Osteoblast (primary cell): ENCODE data around the gene RETREG2. TPM values are rescaled to one million over a fixed set of nuclear protein-coding genes. Genes with fewer than 3 reads are reported as not detected.

Source experiments
- DNase-seq: peaks from one replicate; pipeline ENCODE4 v3.0.0; 2011; ENCODE audit warnings: low spot score, mixed read lengths; ENCODE audit not compliant: insufficient read length; ENCODE audit errors: missing footprints
- H2AFZ ChIP-seq: 2 replicates; pipeline ENCODE4 v1.6.0; 2011; ENCODE audit warnings: mild to moderate bottlenecking, low read length
- H3K27ac ChIP-seq: 2 replicates; pipeline ENCODE4 v1.5.1; 2011; ENCODE audit warnings: mild to moderate bottlenecking, low read depth, low read length, moderate library complexity
- H3K27me3 ChIP-seq: 2 replicates; pipeline ENCODE4 v1.6.0; 2012; ENCODE audit warnings: mild to moderate bottlenecking, control low read depth, inconsistent platforms, low read length, moderate library complexity; ENCODE audit not compliant: insufficient read depth
- H3K36me3 ChIP-seq: 2 replicates; pipeline ENCODE4 v1.5.1; 2011; ENCODE audit warnings: mild to moderate bottlenecking, low read length, control low read depth, moderate library complexity; ENCODE audit not compliant: insufficient read depth
- H3K4me1 ChIP-seq: 2 replicates; pipeline ENCODE4 v1.5.1; 2011; ENCODE audit warnings: mild to moderate bottlenecking, low read length, control low read depth, moderate library complexity; ENCODE audit not compliant: insufficient read depth
- H3K4me2 ChIP-seq: 2 replicates; pipeline ENCODE4 v1.6.0; 2011; ENCODE audit warnings: mild to moderate bottlenecking, low read length; ENCODE audit not compliant: insufficient read depth
- H3K4me3 ChIP-seq: fragments of 200-600 bp; sonication (generic); 3 replicates; pipeline ENCODE4 v1.5.1; 2012; ENCODE audit warnings: mild to moderate bottlenecking, low read length, inconsistent platforms; ENCODE audit not compliant: insufficient read depth
- H3K79me2 ChIP-seq: 2 replicates; pipeline ENCODE4 v1.6.0; 2012; ENCODE audit warnings: mild to moderate bottlenecking, low read length, control low read depth, inconsistent platforms; ENCODE audit not compliant: insufficient read depth
- H3K9me3 ChIP-seq: 2 replicates; pipeline ENCODE4 v1.5.1; 2011; ENCODE audit warnings: low read depth, low read length, control low read depth
- H4K20me1 ChIP-seq: 2 replicates; pipeline ENCODE4 v1.6.0; 2012; ENCODE audit warnings: mild to moderate bottlenecking, low read length, control low read depth; ENCODE audit not compliant: insufficient read depth
- CTCF ChIP-seq: IDR thresholded peaks from 2 replicates; pipeline ENCODE4 v1.5.1; 2011; ENCODE audit warnings: mild to moderate bottlenecking, low read depth, low read length, moderate library complexity; ENCODE audit errors: extremely low read depth
- total RNA-seq: library from RNA; depleted of rRNA; stranded (reverse); fragments of >200 nt; gene quantifications from 2 replicates; pipeline ENCODE4 v1.2.3, GENCODE V29; 2012

The RETREG2 gene
- total RNA-seq, 1 donor, result 121 TPM

- peaks cover 15% of the 10 kb centered on the region for H3K36me3 ChIP-seq
- H3K79me2 ChIP-seq, result peaks cover 25% of the 10 kb centered on the region
- H3K4me2 ChIP-seq, result no peak overlapping the region
- H3K4me1 ChIP-seq, result peaks cover 24% of the 10 kb centered on the region
- no peaks in the 10 kb centered on the region for H3K27me3 ChIP-seq
- peaks cover 4% of the 10 kb centered on the region for H4K20me1 ChIP-seq
- H3K9me3 ChIP-seq, result no peaks in the 10 kb centered on the region
- DNase-seq, result no peak
- no peak for TF ChIP-seq CTCF
- H2AFZ ChIP-seq, result no peak overlapping the region
- peak overlapping the region; percentile 49 for H3K27ac ChIP-seq
- H3K4me3 ChIP-seq, result no peak overlapping the region
Observed at GRCh38 chr2:219172231-219173154, 5.6 kb upstream of the RETREG2 start.

- Histone ChIP-seq H3K36me3 (peaks cover 15% of the 10 kb centered on the region), H3K4me2 (no peak overlapping the region), H2AFZ (no peak overlapping the region), H3K9me3 (no peaks in the 10 kb centered on the region), H3K27ac (no peak overlapping the region), H3K4me3 (no peak overlapping the region), H3K79me2 (peaks cover 25% of the 10 kb centered on the region), H3K4me1 (peaks cover 26% of the 10 kb centered on the region), H4K20me1 (peaks cover 4% of the 10 kb centered on the region), H3K27me3 (no peaks in the 10 kb centered on the region)
- DNase-seq, result no peak
- TF ChIP-seq CTCF, result no peak
Observed at GRCh38 chr2:219173176-219173575, 4.9 kb upstream of the RETREG2 start.

GRCh38 chr2:219174146-219174545, 3.9 kb upstream of the RETREG2 start:
- Histone ChIP-seq H2AFZ (no peak overlapping the region), H3K27me3 (no peaks in the 10 kb centered on the region), H3K27ac (peak overlapping the region; percentile 9), H4K20me1 (peaks cover 8% of the 10 kb centered on the region), H3K4me3 (no peak overlapping the region), H3K9me3 (no peaks in the 10 kb centered on the region), H3K79me2 (peaks cover 34% of the 10 kb centered on the region), H3K4me2 (peak overlapping the region; percentile 5), H3K36me3 (peaks cover 15% of the 10 kb centered on the region), H3K4me1 (peaks cover 31% of the 10 kb centered on the region)
- TF ChIP-seq CTCF, result no peak
- no peak for DNase-seq

- Histone ChIP-seq H3K27me3 (no peaks in the 10 kb centered on the region), H3K9me3 (no peaks in the 10 kb centered on the region), H3K79me2 (peaks cover 41% of the 10 kb centered on the region), H3K4me3 (no peak overlapping the region), H3K36me3 (peaks cover 18% of the 10 kb centered on the region), H3K4me2 (no peak overlapping the region), H4K20me1 (peaks cover 13% of the 10 kb centered on the region), H2AFZ (no peak overlapping the region), H3K27ac (peak overlapping the region; percentile 9), H3K4me1 (peaks cover 36% of the 10 kb centered on the region)
- DNase-seq, result no peak
- no peak for TF ChIP-seq CTCF
Observed at GRCh38 chr2:219174801-219175200, 3.3 kb upstream of the RETREG2 start.
